ENCODE data around the gene HK2.
"Not testable (repeated sequence)": the region's sequence is repeated elsewhere in the genome, so short reads cannot be mapped to it uniquely, and the experiment has no call there.

Gene HK2

GRCh38 chr2:74881626-74882298 lies 47.8 kb downstream of the HK2 start:
- Histone ChIP-seq H3K9me3 (no peaks in the 10 kb centered on the region), H3K27me3 (ENCODE audit: low read depth) (no peaks in the 10 kb centered on the region), H3K4me3 (no peak overlapping the region), H3K36me3 (replicated peaks) (peaks cover 95% of the 10 kb centered on the region), H3K4me1 (no peaks in the 10 kb centered on the region)
- in situ Hi-C loops (cut with MboI; ENCODE audit: low sequenced_read_pairs), result no loop called here
- no peak for DNase-seq (ENCODE audit: low spot score in 2 of 2)

- no peaks in the 10 kb centered on the region for H3K27me3 ChIP-seq (ENCODE audit: low read depth)
- H3K9me3 ChIP-seq, result no peaks in the 10 kb centered on the region
- H3K36me3 ChIP-seq (replicated peaks), result peaks cover 95% of the 10 kb centered on the region
- DNase-seq (ENCODE audit: low spot score in 2 of 2), result no peak
- in situ Hi-C loops (cut with MboI; ENCODE audit: low sequenced_read_pairs), result no loop called here
- no peak overlapping the region for H3K4me3 ChIP-seq
- no peaks in the 10 kb centered on the region for H3K4me1 ChIP-seq
Observed at GRCh38 chr2:74882299-74882687, 48.4 kb downstream of the HK2 start.

- in situ Hi-C loops (cut with MboI; ENCODE audit: low sequenced_read_pairs), result no loop called here
- Histone ChIP-seq H3K4me1 (no peaks in the 10 kb centered on the region), H3K9me3 (no peaks in the 10 kb centered on the region), H3K27me3 (ENCODE audit: low read depth) (no peaks in the 10 kb centered on the region), H3K36me3 (replicated peaks) (peaks cover 95% of the 10 kb centered on the region), H3K4me3 (no peak overlapping the region)
- DNase-seq (ENCODE audit: low spot score in 2 of 2), result no peak
Observed at GRCh38 chr2:74883011-74883410, 49.1 kb downstream of the HK2 start.

GRCh38 chr2:74884118-74884762 lies 50.3 kb downstream of the HK2 start:
- Histone ChIP-seq H3K36me3 (replicated peaks) (peaks cover 95% of the 10 kb centered on the region), H3K4me1 (no peaks in the 10 kb centered on the region), H3K4me3 (no peak overlapping the region), H3K27me3 (ENCODE audit: low read depth) (no peaks in the 10 kb centered on the region), H3K9me3 (no peaks in the 10 kb centered on the region)
- in situ Hi-C loops (cut with MboI; ENCODE audit: low sequenced_read_pairs), result no loop called here
- DNase-seq (ENCODE audit: low spot score in 2 of 2), result no peak

GRCh38 chr2:74884866-74885265 lies 50.9 kb downstream of the HK2 start:
- H3K36me3 ChIP-seq (replicated peaks), result peaks cover 94% of the 10 kb centered on the region
- H3K4me3 ChIP-seq, result no peak overlapping the region
- in situ Hi-C loops (cut with MboI; ENCODE audit: low sequenced_read_pairs), result no loop called here
- no peaks in the 10 kb centered on the region for H3K4me1 ChIP-seq
- no peak for DNase-seq (ENCODE audit: low spot score in 2 of 2)
- H3K9me3 ChIP-seq, result no peaks in the 10 kb centered on the region
- no peaks in the 10 kb centered on the region for H3K27me3 ChIP-seq (ENCODE audit: low read depth)

GRCh38 chr2:74886251-74886650 lies 52.3 kb downstream of the HK2 start:
- Histone ChIP-seq H3K36me3 (replicated peaks) (peaks cover 93% of the 10 kb centered on the region), H3K27me3 (ENCODE audit: low read depth) (no peaks in the 10 kb centered on the region), H3K4me3 (no peak overlapping the region), H3K4me1 (no peaks in the 10 kb centered on the region), H3K9me3 (no peaks in the 10 kb centered on the region)
- DNase-seq (ENCODE audit: low spot score in 2 of 2), result no peak
- in situ Hi-C loops (cut with MboI; ENCODE audit: low sequenced_read_pairs), result no loop called here

- in situ Hi-C loops (cut with MboI; ENCODE audit: low sequenced_read_pairs), result no loop called here
- no peaks in the 10 kb centered on the region for H3K27me3 ChIP-seq (ENCODE audit: low read depth)
- H3K4me3 ChIP-seq, result no peak overlapping the region
- no peaks in the 10 kb centered on the region for H3K4me1 ChIP-seq
- H3K9me3 ChIP-seq, result no peaks in the 10 kb centered on the region
- H3K36me3 ChIP-seq (replicated peaks), result peaks cover 87% of the 10 kb centered on the region
- no peak for DNase-seq (ENCODE audit: low spot score in 2 of 2)
Observed at GRCh38 chr2:74886811-74887210, 52.9 kb downstream of the HK2 start.

GRCh38 chr2:74887445-74887951 lies 53.6 kb downstream of the HK2 start:
- H3K36me3 ChIP-seq (replicated peaks), result peaks cover 80% of the 10 kb centered on the region
- in situ Hi-C loops (cut with MboI; ENCODE audit: low sequenced_read_pairs), result no loop called here
- no peaks in the 10 kb centered on the region for H3K27me3 ChIP-seq (ENCODE audit: low read depth)
- H3K4me3 ChIP-seq, result no peak overlapping the region
- no peaks in the 10 kb centered on the region for H3K9me3 ChIP-seq
- DNase-seq (ENCODE audit: low spot score in 2 of 2), result no peak
- no peaks in the 10 kb centered on the region for H3K4me1 ChIP-seq

GRCh38 chr2:74887960-74888700 lies 54.2 kb downstream of the HK2 start:
- no peaks in the 10 kb centered on the region for H3K4me1 ChIP-seq
- in situ Hi-C loops (cut with MboI; ENCODE audit: low sequenced_read_pairs), result no loop called here
- DNase-seq (ENCODE audit: low spot score in 2 of 2), result no peak
- H3K27me3 ChIP-seq (ENCODE audit: low read depth), result no peaks in the 10 kb centered on the region
- no peaks in the 10 kb centered on the region for H3K9me3 ChIP-seq
- H3K36me3 ChIP-seq (replicated peaks), result peaks cover 74% of the 10 kb centered on the region
- no peak overlapping the region for H3K4me3 ChIP-seq

GRCh38 chr2:74889159-74889558 lies 55.2 kb downstream of the HK2 start:
- Histone ChIP-seq H3K4me1 (no peaks in the 10 kb centered on the region), H3K27me3 (ENCODE audit: low read depth) (no peaks in the 10 kb centered on the region), H3K9me3 (no peaks in the 10 kb centered on the region), H3K36me3 (replicated peaks) (peaks cover 65% of the 10 kb centered on the region), H3K4me3 (no peak overlapping the region)
- in situ Hi-C loops (cut with MboI; ENCODE audit: low sequenced_read_pairs), result no loop called here
- no peak for DNase-seq (ENCODE audit: low spot score in 2 of 2)

- Histone ChIP-seq H3K36me3 (replicated peaks) (peaks cover 50% of the 10 kb centered on the region), H3K4me1 (peaks cover under 1% of the 10 kb centered on the region), H3K9me3 (no peaks in the 10 kb centered on the region; the same call in 1 of the 2 replicates), H3K4me3 (no peak overlapping the region), H3K27me3 (ENCODE audit: low read depth) (no peaks in the 10 kb centered on the region)
- in situ Hi-C loops (cut with MboI; ENCODE audit: low sequenced_read_pairs), result no loop called here
- no peak for DNase-seq (ENCODE audit: low spot score in 2 of 2)
Observed at GRCh38 chr2:74890711-74891110, 56.8 kb downstream of the HK2 start.

- H3K4me1 ChIP-seq, result peaks cover 6% of the 10 kb centered on the region
- peaks cover 46% of the 10 kb centered on the region for H3K36me3 ChIP-seq (replicated peaks)
- H3K4me3 ChIP-seq, result no peak overlapping the region
- no peaks in the 10 kb centered on the region for H3K27me3 ChIP-seq (ENCODE audit: low read depth)
- DNase-seq (ENCODE audit: low spot score in 2 of 2), result no peak
- in situ Hi-C loops (cut with MboI; ENCODE audit: low sequenced_read_pairs), result no loop called here
- H3K9me3 ChIP-seq, result no peaks in the 10 kb centered on the region; the same call in 1 of the 2 replicates
Observed at GRCh38 chr2:74891136-74891764, 57.3 kb downstream of the HK2 start.

GRCh38 chr2:74891816-74892215 lies 57.9 kb downstream of the HK2 start:
- in situ Hi-C loops (cut with MboI; ENCODE audit: low sequenced_read_pairs); DNase-seq (ENCODE audit: low spot score in 2 of 2); H3K27me3 ChIP-seq (ENCODE audit: low read depth); H3K4me3 ChIP-seq; H3K9me3 ChIP-seq: not testable (repeated sequence)
- peaks cover 41% of the 10 kb centered on the region for H3K36me3 ChIP-seq (replicated peaks)
- peaks cover 12% of the 10 kb centered on the region for H3K4me1 ChIP-seq
